CD4-positive, alpha-beta T cell treated with Interleukin-10 for 1 hour (primary cell): Measurements from ENCODE around the gene LPIN1.

Experiments used
- DNase-seq: peaks from one replicate; pipeline ENCODE4 v3.0.0-alpha.2; 2020

LPIN1 gene

GRCh38 chr2:11746376-11746806 lies at the start of gene LPIN1:
LPIN1 (plus strand) TSS chr2:11746632; CDS start chr2:11765542, 18,910 bp downstream.
- peak; percentile 90 for DNase-seq

- no peak for DNase-seq
These were observed 49.7 kb upstream of the LPIN1 start for GRCh38 chr2:11696736-11697102.

- no peak for DNase-seq
These were observed 49.1 kb upstream of the LPIN1 start for GRCh38 chr2:11697103-11697871.

- no peak for DNase-seq
These were observed 48.2 kb upstream of the LPIN1 start for GRCh38 chr2:11698009-11698922.

GRCh38 chr2:11699686-11700670 lies 46.5 kb upstream of the LPIN1 start:
- no peak for DNase-seq

- DNase-seq = no peak
These were observed 45.2 kb upstream of the LPIN1 start for GRCh38 chr2:11701206-11701605.

GRCh38 chr2:11701751-11702301 lies 44.6 kb upstream of the LPIN1 start:
- peak; percentile 26 for DNase-seq

GRCh38 chr2:11702946-11703345 lies 43.5 kb upstream of the LPIN1 start:
- DNase-seq = no peak

- no peak for DNase-seq
These were observed 42.7 kb upstream of the LPIN1 start for GRCh38 chr2:11703700-11704099.

GRCh38 chr2:11705063-11705462 lies 41.4 kb upstream of the LPIN1 start:
- no peak for DNase-seq

- no peak for DNase-seq
These were observed 40.7 kb upstream of the LPIN1 start for GRCh38 chr2:11705711-11706110.

- no peak for DNase-seq
These were observed 38.3 kb upstream of the LPIN1 start for GRCh38 chr2:11708106-11708505.

GRCh38 chr2:11709293-11709692 lies 37.1 kb upstream of the LPIN1 start:
- no peak for DNase-seq

GRCh38 chr2:11710210-11710609 lies 36.2 kb upstream of the LPIN1 start:
- DNase-seq = no peak

- DNase-seq = no peak
These were observed 35.6 kb upstream of the LPIN1 start for GRCh38 chr2:11710632-11711353.

GRCh38 chr2:11711354-11711716 lies 35.1 kb upstream of the LPIN1 start:
- no peak for DNase-seq

GRCh38 chr2:11711751-11712150 lies 34.7 kb upstream of the LPIN1 start:
- no peak for DNase-seq

- no peak for DNase-seq
These were observed 33.6 kb upstream of the LPIN1 start for GRCh38 chr2:11712866-11713265.

- no peak for DNase-seq
These were observed 32.6 kb upstream of the LPIN1 start for GRCh38 chr2:11713815-11714214.

GRCh38 chr2:11715987-11716652 lies 30.3 kb upstream of the LPIN1 start:
- no peak for DNase-seq

- DNase-seq = no peak
These were observed 29.6 kb upstream of the LPIN1 start for GRCh38 chr2:11716689-11717321.
